ENCODE results near the gene CDH2. TPM values are rescaled to one million over a fixed set of nuclear protein-coding genes. Genes with fewer than 3 reads are reported as not detected.

Gene CDH2
- total and polyA plus RNA-seq, 2 experiments from 2014 or later, result 14.7 to 36.9 TPM

GRCh38 chr18:28043631-28044030, 133.3 kb downstream of the CDH2 start:
- TF ChIP-seq ZNF114 (CRISPR knock-in tag; IDR thresholded peaks at IDR 0.05), result no peak
- no peak for TF ChIP-seq EZH2 (IDR thresholded peaks at IDR 0.05; ENCODE audit: low read depth, unreplicated experiment)
- TF ChIP-seq CTCF (conservative IDR thresholded peaks at IDR 0.05; ENCODE audit: low read depth in 2 of 2), result no peak
- no peaks in the 10 kb centered on the region for H4K20me1 ChIP-seq (replicated peaks; ENCODE audit: insufficient read depth)
- Mint-ChIP-seq H3K36me3 (ENCODE audit: low read depth) (no peaks in the 10 kb centered on the region), H3K27me3 (ENCODE audit: insufficient read depth, low read depth, poor library complexity) (no peaks in the 10 kb centered on the region), H3K27ac (no peak overlapping the region), H3K4me3 (no peak overlapping the region), H3K9me3 (no peaks in the 10 kb centered on the region), H3K4me1 (peaks cover 33% of the 10 kb centered on the region)
- no peaks in the 10 kb centered on the region for H3F3A ChIP-seq (replicated peaks; ENCODE audit: low read depth)
- no peak overlapping the region for H2AFZ ChIP-seq
- H3K9me2 ChIP-seq (ENCODE audit: insufficient read depth), result no peaks in the 10 kb centered on the region
- no peaks in the 10 kb centered on the region for H3K79me2 ChIP-seq (replicated peaks; ENCODE audit: insufficient read depth)
- ATAC-seq, result no peak
- DNase-seq (ENCODE audit: low spot score), result no peak
- H3K4me2 ChIP-seq, result no peak overlapping the region
- H3K4me1 ChIP-seq (ENCODE audit: insufficient read depth), result peaks cover 41% of the 10 kb centered on the region
- no peak overlapping the region for H3K4me3 ChIP-seq
- H3K27ac ChIP-seq (ENCODE audit: low read depth), result no peak overlapping the region
- no peaks in the 10 kb centered on the region for H3K36me3 ChIP-seq (ENCODE audit: insufficient read depth)
- no peaks in the 10 kb centered on the region for H3K27me3 ChIP-seq (ENCODE audit: insufficient read depth)

GRCh38 chr18:28041366-28041765, 135.6 kb downstream of the CDH2 start:
- no peaks in the 10 kb centered on the region for H3K9me3 Mint-ChIP-seq
- no peak overlapping the region for H3K27ac Mint-ChIP-seq
- Histone ChIP-seq H3K4me3 (no peak overlapping the region), H4K20me1 (replicated peaks; ENCODE audit: insufficient read depth) (no peaks in the 10 kb centered on the region), H3K27ac (ENCODE audit: low read depth) (no peak overlapping the region), H3K4me1 (ENCODE audit: insufficient read depth) (peaks cover 36% of the 10 kb centered on the region), H3K4me2 (no peak overlapping the region), H3K36me3 (ENCODE audit: insufficient read depth) (no peaks in the 10 kb centered on the region), H3K27me3 (ENCODE audit: insufficient read depth) (no peaks in the 10 kb centered on the region), H3F3A (replicated peaks; ENCODE audit: low read depth) (no peaks in the 10 kb centered on the region), H3K79me2 (replicated peaks; ENCODE audit: insufficient read depth) (no peaks in the 10 kb centered on the region), H3K9me2 (ENCODE audit: insufficient read depth) (no peaks in the 10 kb centered on the region), H2AFZ (no peak overlapping the region)
- peaks cover 30% of the 10 kb centered on the region for H3K4me1 Mint-ChIP-seq
- TF ChIP-seq STAT1 (IDR thresholded peaks at IDR 0.05; ENCODE audit: unreplicated experiment) (no peak), ZNF331 (CRISPR knock-in tag; IDR thresholded peaks at IDR 0.05; ENCODE audit: low read depth) (no peak), POLR2AphosphoS5 (IDR thresholded peaks at IDR 0.05; ENCODE audit: low read depth) (no peak)
- H3K4me3 Mint-ChIP-seq, result no peak overlapping the region
- H3K36me3 Mint-ChIP-seq (ENCODE audit: low read depth), result no peaks in the 10 kb centered on the region
- DNase-seq (ENCODE audit: low spot score), result no peak
- no peak for ATAC-seq
- H3K27me3 Mint-ChIP-seq (ENCODE audit: insufficient read depth, low read depth, poor library complexity), result no peaks in the 10 kb centered on the region

- Histone ChIP-seq H3K4me2 (no peak overlapping the region), H2AFZ (no peak overlapping the region), H3K4me3 (no peak overlapping the region), H4K20me1 (replicated peaks; ENCODE audit: insufficient read depth) (no peaks in the 10 kb centered on the region), H3F3A (replicated peaks; ENCODE audit: low read depth) (no peaks in the 10 kb centered on the region), H3K27me3 (ENCODE audit: insufficient read depth) (no peaks in the 10 kb centered on the region), H3K4me1 (ENCODE audit: insufficient read depth) (peaks cover 37% of the 10 kb centered on the region), H3K9me2 (ENCODE audit: insufficient read depth) (no peaks in the 10 kb centered on the region), H3K79me2 (replicated peaks; ENCODE audit: insufficient read depth) (no peaks in the 10 kb centered on the region), H3K27ac (ENCODE audit: low read depth) (no peak overlapping the region), H3K36me3 (ENCODE audit: insufficient read depth) (no peaks in the 10 kb centered on the region)
- Mint-ChIP-seq H3K27ac (no peak overlapping the region), H3K4me3 (no peak overlapping the region), H3K36me3 (ENCODE audit: low read depth) (no peaks in the 10 kb centered on the region), H3K27me3 (ENCODE audit: insufficient read depth, low read depth, poor library complexity) (no peaks in the 10 kb centered on the region), H3K9me3 (no peaks in the 10 kb centered on the region), H3K4me1 (peaks cover 29% of the 10 kb centered on the region)
- ATAC-seq (no peak), DNase-seq (ENCODE audit: low spot score) (no peak)
- TF ChIP-seq ETS1 (IDR thresholded peaks at IDR 0.05) (no peak), CREB1 (CRISPR knock-in tag; IDR thresholded peaks at IDR 0.05; ENCODE audit: low read depth) (no peak), JUNB (IDR thresholded peaks at IDR 0.05; ENCODE audit: unreplicated experiment) (no peak), ZNF114 (CRISPR knock-in tag; IDR thresholded peaks at IDR 0.05) (no peak), NANOG (IDR thresholded peaks at IDR 0.05; ENCODE audit: borderline replicate concordance) (no peak), EZH2 (IDR thresholded peaks at IDR 0.05; ENCODE audit: low read depth, unreplicated experiment) (no peak), CTCF (conservative IDR thresholded peaks at IDR 0.05; ENCODE audit: low read depth in 2 of 2) (no peak)
Observed at GRCh38 chr18:28040716-28041115, 136.2 kb downstream of the CDH2 start.
